ENCODE measurements around the gene NAB1. TPM values are rescaled to one million over a fixed set of nuclear protein-coding genes. Genes with fewer than 3 reads are reported as not detected.

The NAB1 gene
- total and polyA plus RNA-seq, 2 donors from 2014 or later: 10.4 to 45.0 TPM

DNA sequence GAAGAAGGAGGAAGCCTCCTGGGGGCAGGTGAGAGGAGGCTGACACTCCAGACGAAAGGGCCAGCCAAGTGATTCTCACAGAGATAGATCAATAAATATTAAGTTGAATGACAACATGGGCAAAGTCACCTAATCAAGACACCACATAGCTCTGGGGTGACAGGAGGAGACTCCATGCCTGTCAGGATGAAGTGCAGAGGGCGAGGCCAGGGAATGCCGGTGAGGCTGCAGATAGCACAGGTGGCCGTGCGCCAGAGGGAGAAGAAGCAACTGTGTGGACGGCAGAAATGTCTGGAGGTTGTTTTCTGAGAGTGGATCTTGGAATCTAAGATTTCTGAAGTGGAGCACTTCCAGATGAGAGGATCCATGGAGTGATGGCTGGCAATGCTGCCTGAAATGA lies 71.4 kb downstream of the NAB1 start:
- no peak overlapping the region for H3K4me3 ChIP-seq (ENCODE audit: low read length in 3 of 3)
- H3K4me1 ChIP-seq (ENCODE audit: control insufficient read depth in 2 of 3, insufficient read depth in 2 of 3, low read depth in 1 of 3, low read length in 3 of 3): peaks cover 0 to 4% (median 0%) of the 10 kb centered on the region in 3 donors
- TF ChIP-seq, protein P1, sequence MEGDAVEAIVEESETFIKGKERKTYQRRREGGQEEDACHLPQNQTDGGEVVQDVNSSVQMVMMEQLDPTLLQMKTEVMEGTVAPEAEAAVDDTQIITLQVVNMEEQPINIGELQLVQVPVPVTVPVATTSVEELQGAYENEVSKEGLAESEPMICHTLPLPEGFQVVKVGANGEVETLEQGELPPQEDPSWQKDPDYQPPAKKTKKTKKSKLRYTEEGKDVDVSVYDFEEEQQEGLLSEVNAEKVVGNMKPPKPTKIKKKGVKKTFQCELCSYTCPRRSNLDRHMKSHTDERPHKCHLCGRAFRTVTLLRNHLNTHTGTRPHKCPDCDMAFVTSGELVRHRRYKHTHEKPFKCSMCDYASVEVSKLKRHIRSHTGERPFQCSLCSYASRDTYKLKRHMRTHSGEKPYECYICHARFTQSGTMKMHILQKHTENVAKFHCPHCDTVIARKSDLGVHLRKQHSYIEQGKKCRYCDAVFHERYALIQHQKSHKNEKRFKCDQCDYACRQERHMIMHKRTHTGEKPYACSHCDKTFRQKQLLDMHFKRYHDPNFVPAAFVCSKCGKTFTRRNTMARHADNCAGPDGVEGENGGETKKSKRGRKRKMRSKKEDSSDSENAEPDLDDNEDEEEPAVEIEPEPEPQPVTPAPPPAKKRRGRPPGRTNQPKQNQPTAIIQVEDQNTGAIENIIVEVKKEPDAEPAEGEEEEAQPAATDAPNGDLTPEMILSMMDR (IDR thresholded peaks at IDR 0.05; ENCODE audit: borderline replicate concordance, extremely low read depth, insufficient read depth): no peak
- H3K9ac ChIP-seq (ENCODE audit: low read length in 3 of 3): no peak overlapping the region
- DNase-seq (no peak), FAIRE-seq (no peak)
- H3K27me3 ChIP-seq (ENCODE audit: control insufficient read depth, insufficient read depth, low read length): no peaks in the 10 kb centered on the region
- no peaks in the 10 kb centered on the region for H3K36me3 ChIP-seq (ENCODE audit: control insufficient read depth in 2 of 3, insufficient read depth in 3 of 3, low read length in 3 of 3)
- intact Hi-C loops (cut with DNase I): no loop called here
- H3K27ac ChIP-seq (ENCODE audit: low read depth in 2 of 2, low read length in 2 of 2): no peak overlapping the region
- H3K9me3 ChIP-seq (ENCODE audit: control insufficient read depth in 2 of 3, insufficient read depth in 1 of 3, low read length in 3 of 3): no peaks in the 10 kb centered on the region

DNA sequence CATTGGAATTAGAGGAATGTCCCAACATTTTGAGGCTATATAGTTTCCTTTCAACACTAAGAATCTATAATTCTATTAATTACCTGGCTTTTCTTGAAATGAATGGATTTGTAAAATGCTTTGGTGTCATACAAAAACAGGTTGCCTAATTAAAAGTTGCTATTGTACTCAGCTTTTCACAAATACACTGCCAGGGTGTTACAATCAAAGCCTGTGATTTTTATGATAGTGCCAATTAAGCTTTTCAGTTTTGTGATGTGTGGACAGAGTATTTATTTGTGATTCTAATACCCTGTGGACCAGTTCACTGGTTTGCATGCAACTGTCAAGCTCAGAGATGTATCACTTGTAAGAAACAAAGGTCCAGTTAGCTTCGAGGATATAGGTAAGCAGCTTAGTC lies 71.8 kb downstream of the NAB1 start:
- Histone ChIP-seq H3K9me3 (ENCODE audit: control insufficient read depth in 2 of 3, insufficient read depth in 1 of 3, low read length in 3 of 3) (no peaks in the 10 kb centered on the region), H3K9ac (ENCODE audit: low read length in 3 of 3) (no peak overlapping the region), H3K27ac (ENCODE audit: low read depth in 2 of 2, low read length in 2 of 2) (no peak overlapping the region), H3K27me3 (ENCODE audit: control insufficient read depth, insufficient read depth, low read length) (no peaks in the 10 kb centered on the region), H3K4me3 (ENCODE audit: low read length in 3 of 3) (no peak overlapping the region), H3K4me1 (ENCODE audit: control insufficient read depth in 2 of 3, insufficient read depth in 2 of 3, low read depth in 1 of 3, low read length in 3 of 3) (peaks cover 0 to 4% (median 0%) of the 10 kb centered on the region in 3 donors), H3K36me3 (ENCODE audit: control insufficient read depth in 2 of 3, insufficient read depth in 3 of 3, low read length in 3 of 3) (no peaks in the 10 kb centered on the region)
- DNase-seq (no peak), FAIRE-seq (no peak)
- TF ChIP-seq, protein P1 (IDR thresholded peaks at IDR 0.05; ENCODE audit: borderline replicate concordance, extremely low read depth, insufficient read depth): no peak
- intact Hi-C loops (cut with DNase I): no loop called here

DNA sequence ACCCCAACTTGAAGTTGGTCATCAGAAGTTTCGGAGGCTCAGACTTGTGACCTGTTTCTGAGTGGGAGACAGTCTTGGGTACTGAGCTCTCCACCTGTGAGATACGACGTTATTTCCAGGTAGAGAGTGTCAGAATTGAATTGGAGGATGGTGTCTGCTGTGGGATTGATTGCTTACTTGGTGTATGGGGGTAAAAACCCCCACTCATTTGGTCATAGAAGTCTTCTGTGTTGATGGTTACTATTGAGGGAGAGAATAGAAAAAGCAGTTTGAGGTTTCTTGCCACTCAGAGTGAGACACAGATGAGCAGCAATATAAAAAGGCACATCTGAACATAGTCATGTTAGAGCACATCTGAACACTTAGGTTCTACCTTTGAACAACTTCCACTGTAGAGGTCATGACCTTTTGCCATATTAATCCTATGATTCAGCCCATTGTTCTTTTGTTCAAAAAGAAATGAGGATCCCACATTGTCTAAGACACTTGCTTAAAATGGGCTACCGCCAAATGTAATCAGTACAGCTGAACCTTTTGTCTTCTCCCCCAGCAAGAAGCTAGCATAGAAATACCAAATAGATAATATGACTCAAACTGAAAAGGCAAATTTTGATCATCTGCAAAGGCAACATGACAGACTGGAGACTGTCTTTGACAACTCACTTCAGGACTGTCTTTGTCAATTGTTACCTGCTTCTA lies 73.3 kb downstream of the NAB1 start:
- Histone ChIP-seq H3K27ac (ENCODE audit: low read depth in 2 of 2, low read length in 2 of 2) (no peak overlapping the region), H3K9ac (ENCODE audit: low read length in 3 of 3) (no peak overlapping the region), H3K36me3 (ENCODE audit: control insufficient read depth in 2 of 3, insufficient read depth in 3 of 3, low read length in 3 of 3) (no peaks in the 10 kb centered on the region), H3K4me3 (ENCODE audit: low read length in 3 of 3) (no peak overlapping the region), H3K27me3 (ENCODE audit: control insufficient read depth, insufficient read depth, low read length) (no peaks in the 10 kb centered on the region), H3K4me1 (ENCODE audit: control insufficient read depth in 2 of 3, insufficient read depth in 2 of 3, low read depth in 1 of 3, low read length in 3 of 3) (peaks cover 0 to 4% (median 0%) of the 10 kb centered on the region in 3 donors), H3K9me3 (ENCODE audit: control insufficient read depth in 2 of 3, insufficient read depth in 1 of 3, low read length in 3 of 3) (no peaks in the 10 kb centered on the region)
- TF ChIP-seq, protein P1 (IDR thresholded peaks at IDR 0.05; ENCODE audit: borderline replicate concordance, extremely low read depth, insufficient read depth): no peak
- intact Hi-C loops (cut with DNase I): no loop called here
- no peak for DNase-seq
- no peak for FAIRE-seq

Measured in kidney (tissue), 14 donors.